NT2/D1 (cell line): ENCODE measurements around the gene MAP1B.

Source experiments
- SUZ12 ChIP-seq: IDR thresholded peaks from 2 replicates; pipeline ENCODE4 v1.6.1; 2011; ENCODE audit not compliant: insufficient read length, insufficient read depth; ENCODE audit errors: extremely low read depth
- YY1 ChIP-seq: IDR thresholded peaks from 2 replicates; pipeline ENCODE4 v1.6.1; 2011; ENCODE audit not compliant: insufficient read length, insufficient read depth
- ZNF274 ChIP-seq: IDR thresholded peaks from 2 replicates; pipeline ENCODE4 v1.6.1; 2011; ENCODE audit warnings: mild to moderate bottlenecking, low read depth, low read length

GRCh38 chr5:72256536-72256935 is 149.3 kb downstream of the MAP1B start:
- TF ChIP-seq YY1 (no peak), ZNF274 (no peak), SUZ12 (no peak)
